ENCODE results near the gene ABLIM3. TPM values are rescaled to one million over a fixed set of nuclear protein-coding genes. Genes with fewer than 3 reads are reported as not detected.

Gene ABLIM3
- total RNA-seq, 2 donors from 2014 or later, result 0.14 to 0.19 TPM

GRCh38 chr5:149302641-149303040 is 161.3 kb downstream of the ABLIM3 start:
- H3K27ac Mint-ChIP-seq, result no peak overlapping the region

DNA sequence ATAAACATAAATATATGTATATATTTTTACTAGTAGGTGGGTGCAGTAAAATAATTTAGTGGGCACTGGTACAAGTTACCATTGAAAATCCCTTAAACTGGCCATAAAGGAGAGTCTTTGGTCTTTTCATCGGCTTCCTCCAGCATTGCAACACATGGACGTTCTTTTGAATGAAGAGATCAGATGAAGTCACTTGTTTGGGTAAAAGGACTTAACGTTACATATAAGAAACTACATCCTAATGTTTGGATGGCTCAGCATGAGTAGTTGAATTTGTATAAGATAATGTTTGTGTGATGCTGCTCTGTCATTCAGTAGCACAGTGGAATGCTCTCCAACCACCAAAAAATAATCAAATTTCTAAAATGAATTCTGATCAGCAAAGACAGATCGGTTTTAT is 161.9 kb downstream of the ABLIM3 start:
- H3K4me1 Mint-ChIP-seq (ENCODE audit: low read depth), result peaks cover 10% of the 10 kb centered on the region
- ATAC-seq (replicated peaks in 1 of 2) (no peak), DNase-seq (no peak)
- no peak overlapping the region for H3K4me3 Mint-ChIP-seq
- no peaks in the 10 kb centered on the region for H3K36me3 Mint-ChIP-seq (ENCODE audit: insufficient read depth in 2 of 2)
- H3K9me3 Mint-ChIP-seq, result no peaks in the 10 kb centered on the region
- no peak overlapping the region for H3K27ac Mint-ChIP-seq
- no peaks in the 10 kb centered on the region for H3K27me3 Mint-ChIP-seq (ENCODE audit: low read depth)

More at GRCh38 chr5:149302641-149303040, 161.3 kb downstream of the ABLIM3 start:
- Mint-ChIP-seq H3K27me3 (ENCODE audit: low read depth) (no peaks in the 10 kb centered on the region), H3K9me3 (no peaks in the 10 kb centered on the region), H3K4me3 (no peak overlapping the region), H3K4me1 (ENCODE audit: low read depth) (peaks cover 16% of the 10 kb centered on the region), H3K36me3 (ENCODE audit: insufficient read depth in 2 of 2) (no peaks in the 10 kb centered on the region)
- ATAC-seq (replicated peaks in 1 of 2), result no peak
- no peak for DNase-seq

DNA sequence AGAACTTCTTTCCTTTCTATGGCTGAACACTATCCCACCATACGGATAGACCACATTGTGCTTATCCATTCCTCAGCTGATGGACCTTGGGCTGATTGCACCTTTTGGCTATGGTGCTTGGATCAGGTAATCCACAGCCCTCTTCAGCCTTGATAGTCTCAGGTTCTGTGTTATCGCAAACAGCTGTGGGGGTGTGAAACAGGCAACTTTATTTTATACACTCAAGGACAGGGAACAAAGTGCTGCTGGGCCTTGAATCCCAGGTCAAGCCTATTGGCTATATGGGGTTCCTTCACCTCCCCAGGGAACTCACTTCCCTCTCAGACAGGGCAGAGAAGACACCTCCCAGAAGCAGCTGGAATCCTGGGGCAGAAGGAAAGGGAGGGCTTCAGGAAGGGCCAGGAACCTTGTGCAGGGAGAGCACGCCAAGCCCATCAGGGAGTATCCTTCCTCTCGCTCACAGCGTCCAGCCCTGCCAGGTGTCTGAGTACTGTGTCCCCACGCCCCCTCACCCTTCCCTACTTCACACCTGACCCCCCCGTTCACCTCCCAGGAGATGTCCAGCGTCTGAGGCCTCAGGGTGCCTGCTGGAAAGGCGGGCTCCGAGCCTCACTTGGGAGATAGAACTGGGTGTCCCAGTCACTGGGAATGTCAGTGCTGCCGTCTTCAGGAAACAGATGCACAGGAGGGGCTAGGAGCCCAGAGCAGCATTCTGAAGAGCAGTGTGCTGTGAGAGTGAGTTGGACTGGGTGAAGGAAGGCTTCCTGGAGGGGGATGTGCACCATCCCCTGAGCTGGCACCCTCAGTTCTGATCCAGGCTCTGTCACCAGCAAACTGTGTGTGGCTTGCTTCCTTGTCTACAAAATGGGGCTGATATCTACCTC is 163.1 kb downstream of the ABLIM3 start:
- ATAC-seq (replicated peaks in 1 of 2), result no peak
- H3K9me3 Mint-ChIP-seq, result no peaks in the 10 kb centered on the region

GRCh38 chr5:149309354-149309753 is 168.1 kb downstream of the ABLIM3 start:
- no peak for ATAC-seq (replicated peaks in 1 of 2)
- H3K9me3 Mint-ChIP-seq, result no peaks in the 10 kb centered on the region
- no peaks in the 10 kb centered on the region for H3K36me3 Mint-ChIP-seq (ENCODE audit: insufficient read depth in 2 of 2)
- no peak overlapping the region for H3K27ac Mint-ChIP-seq
- peaks cover 5% of the 10 kb centered on the region for H3K4me1 Mint-ChIP-seq (ENCODE audit: low read depth)
- H3K4me3 Mint-ChIP-seq, result no peak overlapping the region
- DNase-seq, result no peak
- H3K27me3 Mint-ChIP-seq (ENCODE audit: low read depth), result no peaks in the 10 kb centered on the region

More for the DNA sequence above, 163.1 kb downstream of the ABLIM3 start:
- Mint-ChIP-seq H3K4me1 (ENCODE audit: low read depth) (peaks cover 4% of the 10 kb centered on the region), H3K27ac (no peak overlapping the region), H3K27me3 (ENCODE audit: low read depth) (no peaks in the 10 kb centered on the region), H3K4me3 (no peak overlapping the region), H3K36me3 (ENCODE audit: insufficient read depth in 2 of 2) (no peaks in the 10 kb centered on the region)
- DNase-seq, result no peak

Other genes with a start within 250 kb of the ABLIM3 start
- gene SH3TC2, start 78.4 kb upstream of the ABLIM3 start, total RNA-seq, result under 1 TPM in 1 of 2 donors, not detected in 1; 0.24 TPM
- gene AFAP1L1, start 130.4 kb downstream of the ABLIM3 start, total RNA-seq, result under 1 TPM; 0.12 to 0.17 TPM
- gene GRPEL2, start 204.0 kb downstream of the ABLIM3 start, total RNA-seq, result 10 to 100 TPM; 39.6 to 42.7 TPM
- 10 to 100 TPM; 18.2 to 24.4 TPM for gene PCYOX1L, start 216.6 kb downstream of the ABLIM3 start, total RNA-seq
- gene IL17B, start 237.8 kb downstream of the ABLIM3 start, total RNA-seq, result not detected